ENCODE results near the gene CXXC4. TPM values are rescaled to one million over a fixed set of nuclear protein-coding genes. Genes with fewer than 3 reads are reported as not detected.

Gene CXXC4
- total and polyA plus RNA-seq, 2 experiments from 2014 or later = 1.6 to 3.0 TPM

DNA sequence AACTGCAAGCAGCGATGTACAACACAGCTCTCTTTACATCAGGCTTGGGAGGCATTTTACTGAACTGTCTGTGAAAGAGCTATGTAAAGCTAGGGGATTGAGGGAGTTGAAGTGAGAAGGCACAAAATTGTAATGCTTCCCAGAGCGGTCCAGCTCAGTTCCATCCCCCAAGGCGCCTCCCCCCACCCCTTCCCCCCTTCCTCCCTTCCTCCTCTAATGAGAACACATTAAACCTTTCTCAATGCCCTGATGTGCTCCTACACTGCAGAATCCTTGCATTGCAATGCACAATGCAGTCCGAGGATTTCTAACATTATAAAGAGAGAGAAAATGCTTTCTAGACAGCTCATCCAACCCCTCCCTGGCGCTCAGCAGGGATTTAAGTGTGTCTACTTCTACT lies 73.9 kb downstream of the CXXC4 start:
- ATAC-seq (peak; percentile 63), DNase-seq (ENCODE audit: low spot score) (peak; percentile 60)
- Mint-ChIP-seq H3K4me3 (peak overlapping the region; percentile 48), H3K36me3 (ENCODE audit: low read depth) (no peaks in the 10 kb centered on the region), H3K27me3 (ENCODE audit: insufficient read depth, low read depth, poor library complexity) (no peaks in the 10 kb centered on the region), H3K4me1 (peaks cover 44% of the 10 kb centered on the region), H3K9me3 (no peaks in the 10 kb centered on the region), H3K27ac (no peak overlapping the region)
- Histone ChIP-seq H2AFZ (peak overlapping the region; percentile 97), H3K36me3 (ENCODE audit: insufficient read depth) (no peaks in the 10 kb centered on the region), H3K4me1 (ENCODE audit: insufficient read depth) (peaks cover 46% of the 10 kb centered on the region), H3K27ac (ENCODE audit: low read depth) (no peak overlapping the region), H3K4me3 (peak overlapping the region; percentile 47), H3K4me2 (peak overlapping the region; percentile 72), H3K9me2 (ENCODE audit: insufficient read depth) (no peaks in the 10 kb centered on the region), H3K79me2 (replicated peaks; ENCODE audit: insufficient read depth) (no peaks in the 10 kb centered on the region), H3K27me3 (ENCODE audit: insufficient read depth) (no peaks in the 10 kb centered on the region), H3F3A (replicated peaks; ENCODE audit: low read depth) (no peaks in the 10 kb centered on the region), H4K20me1 (replicated peaks; ENCODE audit: insufficient read depth) (no peaks in the 10 kb centered on the region)
- no peak for TF ChIP-seq EZH2 (IDR thresholded peaks at IDR 0.05; ENCODE audit: low read depth, unreplicated experiment)
- no peak for TF ChIP-seq POLR2AphosphoS5 (IDR thresholded peaks at IDR 0.05; ENCODE audit: low read depth)
- TF ChIP-seq, protein P1, sequence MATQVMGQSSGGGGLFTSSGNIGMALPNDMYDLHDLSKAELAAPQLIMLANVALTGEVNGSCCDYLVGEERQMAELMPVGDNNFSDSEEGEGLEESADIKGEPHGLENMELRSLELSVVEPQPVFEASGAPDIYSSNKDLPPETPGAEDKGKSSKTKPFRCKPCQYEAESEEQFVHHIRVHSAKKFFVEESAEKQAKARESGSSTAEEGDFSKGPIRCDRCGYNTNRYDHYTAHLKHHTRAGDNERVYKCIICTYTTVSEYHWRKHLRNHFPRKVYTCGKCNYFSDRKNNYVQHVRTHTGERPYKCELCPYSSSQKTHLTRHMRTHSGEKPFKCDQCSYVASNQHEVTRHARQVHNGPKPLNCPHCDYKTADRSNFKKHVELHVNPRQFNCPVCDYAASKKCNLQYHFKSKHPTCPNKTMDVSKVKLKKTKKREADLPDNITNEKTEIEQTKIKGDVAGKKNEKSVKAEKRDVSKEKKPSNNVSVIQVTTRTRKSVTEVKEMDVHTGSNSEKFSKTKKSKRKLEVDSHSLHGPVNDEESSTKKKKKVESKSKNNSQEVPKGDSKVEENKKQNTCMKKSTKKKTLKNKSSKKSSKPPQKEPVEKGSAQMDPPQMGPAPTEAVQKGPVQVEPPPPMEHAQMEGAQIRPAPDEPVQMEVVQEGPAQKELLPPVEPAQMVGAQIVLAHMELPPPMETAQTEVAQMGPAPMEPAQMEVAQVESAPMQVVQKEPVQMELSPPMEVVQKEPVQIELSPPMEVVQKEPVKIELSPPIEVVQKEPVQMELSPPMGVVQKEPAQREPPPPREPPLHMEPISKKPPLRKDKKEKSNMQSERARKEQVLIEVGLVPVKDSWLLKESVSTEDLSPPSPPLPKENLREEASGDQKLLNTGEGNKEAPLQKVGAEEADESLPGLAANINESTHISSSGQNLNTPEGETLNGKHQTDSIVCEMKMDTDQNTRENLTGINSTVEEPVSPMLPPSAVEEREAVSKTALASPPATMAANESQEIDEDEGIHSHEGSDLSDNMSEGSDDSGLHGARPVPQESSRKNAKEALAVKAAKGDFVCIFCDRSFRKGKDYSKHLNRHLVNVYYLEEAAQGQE (IDR thresholded peaks at IDR 0.05; ENCODE audit: unreplicated experiment) = no peak
- no peak for TF ChIP-seq ZNF331 (CRISPR knock-in tag; IDR thresholded peaks at IDR 0.05; ENCODE audit: low read depth)
- TF ChIP-seq STAT1 (IDR thresholded peaks at IDR 0.05; ENCODE audit: unreplicated experiment) = no peak
- no peak for TF ChIP-seq EZH2phosphoT487 (IDR thresholded peaks at IDR 0.05; ENCODE audit: unreplicated experiment)
- no peak for TF ChIP-seq ZNF114 (CRISPR knock-in tag; IDR thresholded peaks at IDR 0.05)
- TF ChIP-seq CREB1 (CRISPR knock-in tag; IDR thresholded peaks at IDR 0.05; ENCODE audit: low read depth) = no peak
- TF ChIP-seq NANOG (IDR thresholded peaks at IDR 0.05; ENCODE audit: borderline replicate concordance) = no peak
